Measurements from ENCODE around the gene GPS1.
A peak's percentile ranks its signal among the peaks of the same experiment; 100 is the strongest.

DNA sequence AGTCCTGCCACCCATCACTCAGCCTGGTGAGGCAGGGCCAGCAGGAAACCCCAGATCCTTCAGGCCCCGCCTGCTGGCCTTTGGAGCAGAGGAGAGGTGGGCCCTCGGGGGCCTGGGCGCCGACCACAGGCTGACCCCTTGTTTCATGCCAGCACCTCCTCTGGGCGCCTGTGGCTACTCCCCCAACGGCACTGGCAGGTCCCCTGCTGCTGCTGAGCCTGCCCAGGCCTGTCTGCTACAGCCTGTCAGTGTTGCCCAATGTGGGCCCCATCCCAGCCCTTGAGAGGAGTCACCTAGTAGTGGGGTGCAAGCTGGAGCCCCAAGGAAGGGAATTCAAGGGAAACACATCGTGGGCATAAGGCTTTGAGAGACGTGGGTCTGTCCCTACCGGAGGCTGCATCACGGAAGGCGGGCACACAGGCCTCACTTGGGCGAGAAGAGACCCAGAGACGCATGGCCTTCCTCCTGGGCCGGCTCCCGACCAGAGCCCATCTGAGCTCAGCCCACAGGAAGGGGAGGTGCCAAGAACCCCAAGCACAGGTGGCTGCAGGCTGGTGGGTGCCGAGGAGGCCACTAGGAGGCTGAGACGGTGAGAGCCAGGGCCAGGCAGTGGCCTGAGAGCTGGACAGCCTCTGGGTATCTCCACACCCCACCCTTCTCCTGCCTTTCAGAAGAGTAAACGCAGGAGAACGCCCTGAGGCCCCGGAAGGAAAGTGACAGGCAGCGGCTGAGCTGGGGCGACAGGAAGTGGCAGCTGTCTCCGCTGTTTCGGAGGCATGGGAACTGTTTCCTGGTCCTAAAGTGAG is 54.4 kb downstream of the GPS1 start:
- TF ChIP-seq, protein P1, sequence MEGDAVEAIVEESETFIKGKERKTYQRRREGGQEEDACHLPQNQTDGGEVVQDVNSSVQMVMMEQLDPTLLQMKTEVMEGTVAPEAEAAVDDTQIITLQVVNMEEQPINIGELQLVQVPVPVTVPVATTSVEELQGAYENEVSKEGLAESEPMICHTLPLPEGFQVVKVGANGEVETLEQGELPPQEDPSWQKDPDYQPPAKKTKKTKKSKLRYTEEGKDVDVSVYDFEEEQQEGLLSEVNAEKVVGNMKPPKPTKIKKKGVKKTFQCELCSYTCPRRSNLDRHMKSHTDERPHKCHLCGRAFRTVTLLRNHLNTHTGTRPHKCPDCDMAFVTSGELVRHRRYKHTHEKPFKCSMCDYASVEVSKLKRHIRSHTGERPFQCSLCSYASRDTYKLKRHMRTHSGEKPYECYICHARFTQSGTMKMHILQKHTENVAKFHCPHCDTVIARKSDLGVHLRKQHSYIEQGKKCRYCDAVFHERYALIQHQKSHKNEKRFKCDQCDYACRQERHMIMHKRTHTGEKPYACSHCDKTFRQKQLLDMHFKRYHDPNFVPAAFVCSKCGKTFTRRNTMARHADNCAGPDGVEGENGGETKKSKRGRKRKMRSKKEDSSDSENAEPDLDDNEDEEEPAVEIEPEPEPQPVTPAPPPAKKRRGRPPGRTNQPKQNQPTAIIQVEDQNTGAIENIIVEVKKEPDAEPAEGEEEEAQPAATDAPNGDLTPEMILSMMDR (conservative IDR thresholded peaks at IDR 0.05; ENCODE audit: low read length): peak; percentile 56
- no peak for TF ChIP-seq EZH2phosphoT487 (IDR thresholded peaks at IDR 0.05; ENCODE audit: borderline replicate concordance)
